HG03064 (cell line): ENCODE data around the gene RBM15.

Source experiments
- ATAC-seq: cut with Tn5 transposase; IDR thresholded peaks from one replicate; pipeline ENCODE4 v1.9.1; 2021; ENCODE audit warnings: low read depth; ENCODE audit not compliant: unreplicated experiment

The RBM15 gene

GRCh38 chr1:110348050-110348449 lies 8.9 kb downstream of the RBM15 start:
- ATAC-seq, result no peak

- no peak for ATAC-seq
Observed at GRCh38 chr1:110348771-110349170, 9.6 kb downstream of the RBM15 start.

- ATAC-seq, result no peak
Observed at GRCh38 chr1:110350360-110350759, 11.2 kb downstream of the RBM15 start.

- no peak for ATAC-seq
Observed at GRCh38 chr1:110355321-110355720, 16.1 kb downstream of the RBM15 start.

- ATAC-seq, result no peak
Observed at GRCh38 chr1:110356379-110356778, 17.2 kb downstream of the RBM15 start.

- no peak for ATAC-seq
Observed at GRCh38 chr1:110360431-110360830, 21.3 kb downstream of the RBM15 start.

- no peak for ATAC-seq
Observed at GRCh38 chr1:110361856-110362255, 22.7 kb downstream of the RBM15 start.

GRCh38 chr1:110364221-110364620 lies 25.0 kb downstream of the RBM15 start:
- ATAC-seq, result no peak

- no peak for ATAC-seq
Observed at GRCh38 chr1:110370827-110371226, 31.6 kb downstream of the RBM15 start.

GRCh38 chr1:110375490-110375889 lies 36.3 kb downstream of the RBM15 start:
- no peak for ATAC-seq

- no peak for ATAC-seq
Observed at GRCh38 chr1:110380672-110381283, 41.6 kb downstream of the RBM15 start.

GRCh38 chr1:110383251-110383990 lies 44.2 kb downstream of the RBM15 start:
- no peak for ATAC-seq

- ATAC-seq, result peak; percentile 71
Observed at GRCh38 chr1:110384581-110385321, 45.6 kb downstream of the RBM15 start.

GRCh38 chr1:110385369-110385768 lies 46.2 kb downstream of the RBM15 start:
- no peak for ATAC-seq

- no peak for ATAC-seq
Observed at GRCh38 chr1:110387048-110387754, 48.0 kb downstream of the RBM15 start.

- no peak for ATAC-seq
Observed at GRCh38 chr1:110390096-110390495, 50.9 kb downstream of the RBM15 start.

- ATAC-seq, result no peak
Observed at GRCh38 chr1:110390692-110391245, 51.6 kb downstream of the RBM15 start, which contains the start of gene SLC16A4. SLC16A4 (minus strand) TSS chr1:110391026; CDS start chr1:110389323, 1,703 bp downstream.

- no peak for ATAC-seq
Observed at GRCh38 chr1:110393286-110393685, 54.1 kb downstream of the RBM15 start.

- no peak for ATAC-seq
Observed at GRCh38 chr1:110393691-110394492, 54.7 kb downstream of the RBM15 start.

GRCh38 chr1:110394493-110394820 lies 55.3 kb downstream of the RBM15 start:
- no peak for ATAC-seq
